ENCODE measurements around the gene TUBB2B.

DNA sequence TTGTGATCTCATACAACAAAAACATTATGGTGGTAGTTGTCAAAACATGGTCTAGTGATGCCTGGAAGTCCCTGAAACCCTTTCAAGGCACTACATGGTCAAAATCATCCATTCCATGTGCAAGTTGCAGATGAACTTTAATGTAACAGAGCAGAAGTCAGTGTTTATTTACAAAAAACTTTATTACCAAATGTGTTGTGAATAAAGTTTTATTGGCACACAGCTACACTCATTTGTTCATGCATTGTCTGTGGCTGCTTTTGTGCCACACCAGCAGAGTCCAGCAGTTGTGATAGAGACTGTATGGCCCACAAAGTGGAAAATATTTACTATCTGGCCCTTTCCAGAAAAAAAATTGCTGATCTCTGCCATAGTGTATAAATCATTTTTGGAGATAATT, 26.8 kb downstream of the TUBB2B start:
- TF ChIP-seq, protein P1, sequence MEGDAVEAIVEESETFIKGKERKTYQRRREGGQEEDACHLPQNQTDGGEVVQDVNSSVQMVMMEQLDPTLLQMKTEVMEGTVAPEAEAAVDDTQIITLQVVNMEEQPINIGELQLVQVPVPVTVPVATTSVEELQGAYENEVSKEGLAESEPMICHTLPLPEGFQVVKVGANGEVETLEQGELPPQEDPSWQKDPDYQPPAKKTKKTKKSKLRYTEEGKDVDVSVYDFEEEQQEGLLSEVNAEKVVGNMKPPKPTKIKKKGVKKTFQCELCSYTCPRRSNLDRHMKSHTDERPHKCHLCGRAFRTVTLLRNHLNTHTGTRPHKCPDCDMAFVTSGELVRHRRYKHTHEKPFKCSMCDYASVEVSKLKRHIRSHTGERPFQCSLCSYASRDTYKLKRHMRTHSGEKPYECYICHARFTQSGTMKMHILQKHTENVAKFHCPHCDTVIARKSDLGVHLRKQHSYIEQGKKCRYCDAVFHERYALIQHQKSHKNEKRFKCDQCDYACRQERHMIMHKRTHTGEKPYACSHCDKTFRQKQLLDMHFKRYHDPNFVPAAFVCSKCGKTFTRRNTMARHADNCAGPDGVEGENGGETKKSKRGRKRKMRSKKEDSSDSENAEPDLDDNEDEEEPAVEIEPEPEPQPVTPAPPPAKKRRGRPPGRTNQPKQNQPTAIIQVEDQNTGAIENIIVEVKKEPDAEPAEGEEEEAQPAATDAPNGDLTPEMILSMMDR (IDR thresholded peaks at IDR 0.05; ENCODE audit: low read depth, low read length): no peak
- TF ChIP-seq EZH2phosphoT487 (IDR thresholded peaks at IDR 0.05; ENCODE audit: low read depth): no peak
